Measurements from ENCODE around the gene PAK2. TPM values are rescaled to one million over a fixed set of nuclear protein-coding genes. Genes with fewer than 3 reads are reported as not detected.

Gene PAK2
- total RNA-seq, 4 donors from 2014 or later, result 43.3 to 75.6 (median 49.8) TPM

DNA sequence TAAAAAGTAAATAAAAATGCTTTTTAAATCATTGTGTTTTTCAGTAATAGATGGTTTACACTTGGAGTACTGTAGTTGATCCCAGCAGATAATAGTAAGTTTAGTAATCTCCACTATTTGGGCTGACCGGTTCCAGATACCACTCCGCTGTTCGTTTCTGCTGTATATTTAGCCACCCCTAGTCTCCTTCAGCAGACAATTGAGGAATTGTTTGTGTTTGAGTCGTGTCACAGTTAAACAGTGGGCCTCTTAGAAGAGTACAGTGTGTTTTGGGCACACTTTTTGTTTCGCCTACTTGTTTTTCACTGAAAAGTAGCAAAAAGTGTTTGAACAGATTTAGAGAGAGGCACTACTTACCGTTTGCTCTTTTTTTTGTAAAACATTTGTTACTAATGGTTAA is 33.2 kb downstream of the PAK2 start:
- H3K9me3 ChIP-seq, result no peaks in the 10 kb centered on the region
- peak overlapping the region; percentile 74 to 96 (median 83) for H3K27ac ChIP-seq
- TF ChIP-seq, protein P1, sequence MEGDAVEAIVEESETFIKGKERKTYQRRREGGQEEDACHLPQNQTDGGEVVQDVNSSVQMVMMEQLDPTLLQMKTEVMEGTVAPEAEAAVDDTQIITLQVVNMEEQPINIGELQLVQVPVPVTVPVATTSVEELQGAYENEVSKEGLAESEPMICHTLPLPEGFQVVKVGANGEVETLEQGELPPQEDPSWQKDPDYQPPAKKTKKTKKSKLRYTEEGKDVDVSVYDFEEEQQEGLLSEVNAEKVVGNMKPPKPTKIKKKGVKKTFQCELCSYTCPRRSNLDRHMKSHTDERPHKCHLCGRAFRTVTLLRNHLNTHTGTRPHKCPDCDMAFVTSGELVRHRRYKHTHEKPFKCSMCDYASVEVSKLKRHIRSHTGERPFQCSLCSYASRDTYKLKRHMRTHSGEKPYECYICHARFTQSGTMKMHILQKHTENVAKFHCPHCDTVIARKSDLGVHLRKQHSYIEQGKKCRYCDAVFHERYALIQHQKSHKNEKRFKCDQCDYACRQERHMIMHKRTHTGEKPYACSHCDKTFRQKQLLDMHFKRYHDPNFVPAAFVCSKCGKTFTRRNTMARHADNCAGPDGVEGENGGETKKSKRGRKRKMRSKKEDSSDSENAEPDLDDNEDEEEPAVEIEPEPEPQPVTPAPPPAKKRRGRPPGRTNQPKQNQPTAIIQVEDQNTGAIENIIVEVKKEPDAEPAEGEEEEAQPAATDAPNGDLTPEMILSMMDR (IDR thresholded peaks at IDR 0.05), result no peak
- TF ChIP-seq POLR2A (IDR thresholded peaks at IDR 0.05), result peak in 1 of 2 donors; percentile 21
- TF ChIP-seq EP300 (IDR thresholded peaks at IDR 0.05), result peak in 1 of 2 donors; percentile 81
- peaks cover 0 to 8% (median 0%) of the 10 kb centered on the region in 3 donors for H3K36me3 ChIP-seq
- H3K4me3 ChIP-seq, result no peak overlapping the region
- H3K27me3 ChIP-seq, result no peaks in the 10 kb centered on the region
- no peak for DNase-seq (ENCODE audit: low spot score in 2 of 2)
- H3K4me1 ChIP-seq, result peaks cover 0 to 59% (median 29%) of the 10 kb centered on the region in 4 donors
- WGBS, 2 donors, result 42 to 47% methylated on average over 6 of the region's 6 CpGs

DNA sequence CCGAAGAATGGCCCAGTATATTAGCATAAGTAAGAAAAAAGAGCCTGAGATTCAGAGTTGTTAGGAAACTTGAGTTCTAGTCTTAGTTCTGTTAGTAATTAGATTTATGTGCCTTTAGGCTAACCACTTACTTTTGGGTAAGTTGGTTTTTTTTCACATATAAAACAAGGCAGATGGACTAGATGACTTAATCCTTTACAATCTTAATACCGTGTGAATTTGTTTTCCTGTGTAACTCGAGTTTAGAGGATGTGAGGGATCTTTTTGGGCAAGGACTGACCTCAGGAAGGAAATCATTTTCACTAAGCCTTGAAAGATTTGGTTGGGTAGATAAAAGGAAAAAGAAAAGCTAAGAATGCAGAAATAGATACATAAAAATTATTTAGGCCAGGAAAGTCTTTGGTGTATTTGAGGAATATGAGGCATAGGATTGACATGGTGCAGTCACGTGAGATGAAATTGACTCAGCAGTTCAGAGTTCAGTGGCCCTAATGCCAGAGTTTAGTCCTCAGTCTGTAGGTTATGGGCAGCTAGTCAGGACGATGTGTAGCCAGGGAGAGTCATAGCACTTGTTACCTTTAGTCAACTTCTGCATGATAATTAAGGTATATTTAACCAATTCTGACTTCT is 34.6 kb downstream of the PAK2 start:
- TF ChIP-seq EP300 (IDR thresholded peaks at IDR 0.05) (no peak), POLR2A (IDR thresholded peaks at IDR 0.05) (no peak)
- TF ChIP-seq, protein P1 (IDR thresholded peaks at IDR 0.05), result no peak
- H3K9me3 ChIP-seq, result no peaks in the 10 kb centered on the region
- H3K36me3 ChIP-seq, result peaks cover 0 to under 1% (median 0%) of the 10 kb centered on the region in 3 donors
- 48 to 57% methylated on average over 5 of the region's 5 CpGs for WGBS, 2 donors
- DNase-seq (ENCODE audit: low spot score in 2 of 2), result no peak
- H3K27me3 ChIP-seq, result no peaks in the 10 kb centered on the region
- H3K27ac ChIP-seq, result peak overlapping the region; percentile 74 to 96 (median 83)
- peaks cover 0 to 67% (median 29%) of the 10 kb centered on the region in 4 donors for H3K4me1 ChIP-seq
- H3K4me3 ChIP-seq, result no peak overlapping the region

DNA sequence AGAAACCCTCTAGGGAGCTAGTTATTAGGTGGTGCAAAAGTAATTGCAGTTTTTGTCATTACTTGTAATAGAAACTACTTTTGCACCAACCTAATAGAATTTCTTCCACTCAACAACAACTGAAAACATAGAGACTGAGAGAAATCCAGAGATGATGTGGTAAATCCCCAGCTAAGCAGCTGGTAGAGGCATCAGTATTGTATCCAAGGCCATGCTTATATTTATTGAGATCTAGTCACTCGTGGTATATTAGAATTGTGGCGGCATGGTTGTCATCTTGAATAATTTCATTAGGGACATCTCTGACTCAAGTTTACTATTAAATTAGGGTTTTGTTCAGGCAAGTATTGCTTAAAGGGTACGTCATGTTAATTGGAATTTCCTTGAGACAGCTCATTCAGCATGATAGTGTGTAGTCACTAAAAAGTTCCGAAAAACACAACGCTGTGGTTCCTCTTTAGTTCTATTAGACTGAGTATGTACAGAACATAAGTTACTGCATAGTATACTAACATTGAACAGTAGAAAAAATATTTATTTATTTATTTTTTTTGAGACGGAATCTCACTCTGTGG is 35.3 kb downstream of the PAK2 start:
- no peak for TF ChIP-seq POLR2A (IDR thresholded peaks at IDR 0.05)
- no peak for TF ChIP-seq EP300 (IDR thresholded peaks at IDR 0.05)
- TF ChIP-seq, protein P1 (IDR thresholded peaks at IDR 0.05), result no peak
- peaks cover 0 to 7% (median 0%) of the 10 kb centered on the region in 3 donors for H3K36me3 ChIP-seq
- H3K4me3 ChIP-seq, result no peak overlapping the region
- peak overlapping the region; percentile 74 to 96 (median 83) for H3K27ac ChIP-seq
- H3K4me1 ChIP-seq, result peaks cover 0 to 66% (median 29%) of the 10 kb centered on the region in 4 donors
- 77 to 81% methylated on average over 6 of the region's 6 CpGs for WGBS, 2 donors
- H3K27me3 ChIP-seq, result no peaks in the 10 kb centered on the region
- DNase-seq (ENCODE audit: low spot score in 2 of 2), result no peak
- no peaks in the 10 kb centered on the region for H3K9me3 ChIP-seq

DNA sequence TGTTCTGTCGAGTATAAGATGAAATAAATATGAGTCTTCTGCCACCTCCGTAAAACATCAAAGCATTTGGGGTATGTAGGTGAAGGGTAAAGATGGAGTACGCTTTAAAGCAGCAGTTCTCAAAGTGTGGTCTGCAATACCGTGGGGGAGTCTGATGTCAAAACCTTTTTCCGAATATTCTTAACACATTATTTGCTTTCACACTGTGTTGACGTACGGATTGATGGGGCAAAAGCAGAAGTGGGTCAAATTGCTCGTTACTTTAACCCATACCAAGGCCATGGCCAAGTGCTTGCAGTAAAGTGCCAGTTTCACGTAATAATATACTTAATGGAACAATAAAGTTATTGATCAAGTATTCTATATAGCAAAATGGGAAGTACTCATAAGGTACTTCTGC is 36.3 kb downstream of the PAK2 start:
- TF ChIP-seq EP300 (IDR thresholded peaks at IDR 0.05), result no peak
- no peak for TF ChIP-seq POLR2A (IDR thresholded peaks at IDR 0.05)
- TF ChIP-seq, protein P1 (IDR thresholded peaks at IDR 0.05), result no peak
- Histone ChIP-seq H3K27me3 (no peaks in the 10 kb centered on the region), H3K4me1 (peaks cover 0 to 63% (median 29%) of the 10 kb centered on the region in 4 donors), H3K9me3 (no peaks in the 10 kb centered on the region), H3K27ac (peak overlapping the region in 3 of 4 donors; percentile 74 to 96 (median 90)), H3K4me3 (no peak overlapping the region), H3K36me3 (peaks cover 0 to 16% (median 0%) of the 10 kb centered on the region in 3 donors)
- 77 to 82% methylated on average over 9 of the region's 9 CpGs for WGBS, 2 donors
- no peak for DNase-seq (ENCODE audit: low spot score in 2 of 2)

DNA sequence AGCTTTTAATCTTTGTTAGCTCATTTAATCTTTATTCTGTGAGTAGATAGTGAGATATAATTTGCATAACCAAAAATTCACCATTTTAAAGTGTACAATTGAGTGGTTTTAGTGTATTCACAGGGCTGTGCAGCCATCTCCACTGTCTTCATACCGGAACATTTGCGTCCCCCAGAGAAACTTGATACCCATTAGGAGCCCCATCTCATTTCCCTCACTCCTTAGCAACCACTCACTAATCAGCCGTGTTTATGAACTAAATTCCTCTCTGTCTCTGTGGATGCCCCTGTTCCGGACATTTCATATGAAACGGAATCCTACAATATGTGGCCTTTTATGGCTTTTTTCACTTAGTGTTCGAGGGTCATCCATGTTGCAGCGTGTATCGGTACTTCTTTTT is 38.2 kb downstream of the PAK2 start:
- Histone ChIP-seq H3K4me3 (no peak overlapping the region), H3K27me3 (no peaks in the 10 kb centered on the region), H3K9me3 (no peaks in the 10 kb centered on the region), H3K36me3 (peaks cover 0 to 19% (median 0%) of the 10 kb centered on the region in 3 donors), H3K4me1 (peaks cover 0 to 47% (median 17%) of the 10 kb centered on the region in 4 donors), H3K27ac (no peak overlapping the region)
- whole genome bisulfite sequencing, 2 donors, result 91 to 92% methylated on average over 8 of the region's 8 CpGs
- TF ChIP-seq, protein P1 (IDR thresholded peaks at IDR 0.05), result no peak
- TF ChIP-seq POLR2A (IDR thresholded peaks at IDR 0.05), result no peak
- TF ChIP-seq EP300 (IDR thresholded peaks at IDR 0.05), result no peak
- no peak for DNase-seq (ENCODE audit: low spot score in 2 of 2)

Measured in tibial nerve (tissue), 4 donors.